ENCODE data around the gene ROBO1.

Gene ROBO1

GRCh38 chr3:79664455-79664854, 103.3 kb downstream of the ROBO1 start:
- no peak for DNase-seq

DNA sequence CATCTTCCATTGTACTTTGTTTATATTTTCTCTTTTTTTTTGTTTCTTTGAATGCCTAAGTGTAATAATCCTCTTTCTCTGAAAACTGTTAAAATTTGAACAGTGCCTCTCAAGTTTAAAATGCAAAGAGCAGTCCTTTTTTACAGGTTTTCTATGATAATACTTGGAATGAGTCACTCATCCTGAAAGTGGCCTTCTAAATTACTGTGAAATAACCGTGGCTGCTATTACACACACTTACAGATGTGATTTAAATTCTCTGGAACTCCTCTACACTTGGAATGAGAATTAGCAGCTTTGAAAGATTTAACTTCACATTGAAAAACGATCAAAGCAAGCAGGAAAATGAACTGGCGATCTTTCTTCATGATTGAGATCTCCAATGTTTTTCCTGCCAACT, 105.9 kb downstream of the ROBO1 start:
- no peak for DNase-seq

DNA sequence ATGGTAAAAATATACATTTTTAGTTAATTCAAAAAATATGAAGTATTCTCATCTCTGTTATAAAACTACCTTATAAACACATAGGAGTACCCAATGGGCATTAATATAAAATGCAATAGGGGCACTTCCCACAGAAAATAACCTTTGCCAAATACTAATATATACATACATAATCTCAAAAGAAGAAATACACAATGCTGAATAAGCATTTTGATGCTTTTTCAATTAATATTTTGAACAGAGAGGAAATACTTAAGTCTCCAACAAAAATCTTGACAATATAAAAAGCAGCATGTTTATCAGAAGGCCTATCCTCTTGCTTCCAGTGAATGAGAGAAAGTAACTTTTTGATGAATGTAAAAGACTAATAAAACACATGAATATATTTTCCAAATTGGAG, 110.7 kb downstream of the ROBO1 start:
- no peak for DNase-seq

DNA sequence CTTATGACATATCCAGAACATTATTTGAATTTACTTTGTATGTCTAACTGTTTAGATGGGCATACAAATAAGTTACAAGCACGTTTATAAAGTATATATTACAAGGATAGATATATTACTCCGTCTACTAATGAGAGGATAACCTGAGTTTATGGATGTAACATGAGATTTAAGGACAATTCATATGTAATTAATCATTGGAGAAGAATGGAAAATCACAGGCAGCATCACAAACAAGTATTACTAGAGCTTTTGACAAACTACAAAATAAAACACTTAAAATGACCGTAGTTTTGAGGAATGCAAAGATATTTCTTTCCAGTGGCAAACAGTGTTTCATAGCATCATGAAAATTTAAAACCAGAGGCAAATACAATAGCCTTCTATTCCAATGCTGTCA, 113.8 kb downstream of the ROBO1 start:
- no peak for DNase-seq

GRCh38 chr3:79653266-79653830, 114.5 kb downstream of the ROBO1 start:
- DNase-seq: no peak

- no peak for DNase-seq
Measured at GRCh38 chr3:79651536-79652065, 116.2 kb downstream of the ROBO1 start.

GRCh38 chr3:79639855-79640254, 127.9 kb downstream of the ROBO1 start:
- no peak for DNase-seq

GRCh38 chr3:79636372-79636771, 131.4 kb downstream of the ROBO1 start:
- no peak for DNase-seq

GRCh38 chr3:79632842-79633241, 135.0 kb downstream of the ROBO1 start:
- no peak for DNase-seq

GRCh38 chr3:79618883-79619282, 148.9 kb downstream of the ROBO1 start:
- DNase-seq: no peak

DNA sequence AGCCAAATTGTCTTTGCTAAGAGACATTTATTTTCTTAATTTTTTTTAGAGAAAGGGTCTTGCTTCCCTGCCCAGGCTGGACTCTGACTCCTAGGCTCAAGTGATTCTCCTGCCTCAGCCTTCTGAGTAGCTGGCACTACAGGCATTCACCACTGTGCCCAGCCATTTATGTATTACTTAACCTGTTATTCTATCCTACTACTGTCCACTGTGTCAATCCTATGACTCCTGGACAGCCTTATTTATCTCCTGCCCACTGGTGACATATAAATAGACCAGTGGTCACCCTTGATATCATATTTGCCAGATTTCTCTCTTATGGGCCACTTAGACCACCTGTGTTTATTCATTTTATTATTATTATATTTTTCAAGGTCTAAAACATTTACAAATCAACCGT, 161.4 kb downstream of the ROBO1 start:
- no peak for DNase-seq

DNA sequence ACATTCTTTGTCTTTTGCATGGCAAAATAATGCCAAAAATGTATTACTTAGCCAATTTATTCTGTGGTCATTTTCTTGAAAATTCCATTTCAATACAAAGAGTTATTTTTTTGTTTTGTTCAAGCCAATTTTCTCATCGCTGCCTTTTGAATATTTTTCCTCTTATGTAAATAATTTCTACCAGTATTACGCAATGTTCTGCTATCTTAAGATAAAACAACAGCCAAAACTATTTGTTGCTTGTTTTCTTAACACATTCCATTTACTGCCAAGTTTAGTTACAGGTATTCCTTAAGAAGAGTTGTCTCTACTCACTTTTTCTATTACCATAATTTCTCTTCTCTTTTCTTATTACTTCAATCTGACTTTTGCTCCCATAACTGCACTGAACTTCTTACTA, 163.1 kb downstream of the ROBO1 start:
- no peak for DNase-seq

GRCh38 chr3:79602385-79602784, 165.4 kb downstream of the ROBO1 start:
- DNase-seq: no peak

GRCh38 chr3:79598594-79598993, 169.2 kb downstream of the ROBO1 start:
- no peak for DNase-seq

- no peak for DNase-seq
Measured at GRCh38 chr3:79597709-79598108, 170.1 kb downstream of the ROBO1 start.

DNA sequence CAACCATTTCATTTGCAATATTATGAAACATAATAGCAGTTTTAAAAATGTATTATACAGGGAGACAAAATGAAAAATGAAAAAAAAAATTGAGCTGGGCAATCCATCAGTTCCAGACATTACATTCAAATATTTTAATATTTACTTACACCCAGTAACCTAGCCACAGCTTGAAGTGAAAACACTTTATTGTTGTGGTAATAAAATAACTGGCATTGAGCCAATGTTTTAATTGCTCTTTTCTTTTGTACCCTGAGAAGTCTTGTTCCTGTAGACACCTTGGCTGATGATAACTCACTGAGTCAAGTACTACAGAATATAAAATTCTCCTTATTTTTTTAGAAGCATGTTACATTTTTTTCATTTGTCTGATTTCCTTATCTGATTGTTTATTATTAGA, 180.6 kb downstream of the ROBO1 start:
- no peak for DNase-seq

DNA sequence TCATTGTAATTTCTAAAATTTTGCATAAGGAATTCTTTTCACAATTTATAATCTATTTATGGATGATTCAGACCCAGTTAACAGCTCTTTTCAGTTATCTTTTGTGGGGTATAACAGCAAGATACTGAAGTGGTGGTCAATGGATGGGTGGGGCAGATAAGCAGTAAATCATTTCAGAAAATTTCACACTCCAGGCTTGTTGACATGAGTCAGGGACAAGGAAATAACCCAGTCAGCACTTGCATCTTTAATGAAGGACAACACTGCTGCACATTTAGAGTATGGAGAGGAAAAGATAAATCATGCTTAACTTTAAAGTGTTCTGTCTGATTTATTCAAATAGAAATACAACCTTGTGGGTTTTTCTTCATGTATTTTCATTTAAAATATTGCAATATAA, 181.6 kb downstream of the ROBO1 start:
- DNase-seq: no peak

DNA sequence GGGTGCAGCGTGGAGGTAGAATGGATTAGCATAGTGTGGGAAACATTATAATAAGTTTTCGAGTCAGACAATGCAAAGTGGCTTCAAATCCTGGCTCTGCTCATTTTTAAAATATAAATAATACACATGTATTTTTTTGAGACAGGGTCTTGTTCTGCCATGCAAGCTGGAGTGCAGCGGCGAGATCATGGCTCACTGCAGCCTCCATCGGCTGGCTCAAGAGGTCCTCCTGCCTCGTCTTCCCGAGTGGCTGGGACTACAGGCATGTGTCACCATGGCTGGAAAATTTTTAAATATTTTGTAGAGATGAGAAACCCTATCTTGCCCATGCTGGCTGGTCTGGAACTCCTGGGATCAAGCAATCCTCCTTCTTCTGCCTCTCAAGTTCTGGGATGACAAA, 194.9 kb downstream of the ROBO1 start:
- DNase-seq: no peak

- DNase-seq: no peak
Measured at GRCh38 chr3:79568938-79569337, 198.9 kb downstream of the ROBO1 start.

- DNase-seq: no peak
Measured at GRCh38 chr3:79564192-79564591, 203.6 kb downstream of the ROBO1 start.

GRCh38 chr3:79560698-79561097, 207.1 kb downstream of the ROBO1 start:
- no peak for DNase-seq

DNA sequence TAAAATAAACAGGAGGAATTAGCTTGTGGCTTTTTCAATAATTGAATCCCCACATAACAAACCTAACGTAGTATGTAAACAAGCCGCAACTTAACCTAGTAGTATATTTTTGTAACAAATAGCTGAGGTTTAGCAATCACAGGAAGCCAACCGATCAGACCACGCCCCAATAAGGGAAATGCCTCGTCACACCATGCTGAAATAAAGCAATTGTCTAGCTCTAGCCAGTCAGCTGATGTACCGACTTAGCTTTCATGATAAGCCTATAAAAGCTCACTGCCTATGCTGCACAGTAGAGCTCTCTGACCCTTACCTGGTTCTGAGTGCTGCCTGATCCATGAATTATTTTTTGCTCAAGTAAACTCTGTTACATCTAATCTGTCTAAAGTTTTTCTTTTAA, 208.9 kb downstream of the ROBO1 start:
- no peak for DNase-seq

DNA sequence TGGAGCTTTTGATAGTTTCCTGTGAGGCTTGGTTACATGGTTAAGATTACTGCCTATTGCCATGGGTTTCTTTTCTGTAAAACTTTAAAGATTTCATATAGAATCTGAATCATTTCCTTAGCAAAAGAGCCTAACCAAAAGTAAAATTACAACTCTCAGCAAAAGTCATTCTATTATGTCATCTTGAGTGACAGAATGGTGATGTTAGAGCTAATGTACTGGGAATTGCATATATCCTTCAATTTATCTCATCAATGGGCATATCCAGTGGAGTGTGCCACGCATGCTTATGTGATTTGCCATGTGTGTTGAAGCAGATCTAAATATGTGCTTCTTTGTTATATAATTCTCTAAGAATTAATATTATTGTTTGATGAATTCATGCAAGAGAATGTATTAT, 212.1 kb downstream of the ROBO1 start:
- no peak for DNase-seq

GRCh38 chr3:79551997-79552396, 215.8 kb downstream of the ROBO1 start:
- DNase-seq: no peak

- DNase-seq: no peak
Measured at GRCh38 chr3:79551321-79551892, 216.4 kb downstream of the ROBO1 start.

All from RPMI8226 (cell line).